GM12878 (cell line): ENCODE results near the gene GNAL. TPM values are rescaled to one million over a fixed set of nuclear protein-coding genes. Genes with fewer than 3 reads are reported as not detected.

Source experiments
- ATAC-seq: fragments of 200-7000 bp; cut with Tn5 transposase; 3 replicates; pipeline ENCODE4 v1.9.1; 2020; ENCODE audit warnings: mild to moderate bottlenecking, moderate library complexity
- BruUV-seq: library from RNA; stranded (reverse); fragments of 400-500 nt; replicated peaks from 2 replicates; lab custom pipeline; 2021; lab: Mats Ljungman, UMichigan
- CTCF ChIA-PET: fragments of 300-600 bp; sonication (Branson Sonifier 250); formaldehyde crosslinking; extraction: SDS; loops from one replicate; lab custom pipeline; 2021; ENCODE audit warnings: inconsistent platforms; lab: Yijun Ruan, JAX
- POLR2A ChIA-PET: fragments of 350-600 bp; formaldehyde crosslinking; extraction: SDS; loops from one replicate; lab custom pipeline; 2021; ENCODE audit warnings: inconsistent platforms; lab: Charles Lee
- RAD21 ChIA-PET: fragments of 300-600 bp; sonication (Branson Sonifier 250); formaldehyde crosslinking; loops from one replicate; lab custom pipeline; 2023; ENCODE audit warnings: antibody characterized with exemption; ENCODE audit not compliant: unreplicated experiment; lab: Charles Lee
- SMC1A ChIA-PET: fragments of 300-600 bp; sonication (Branson Sonifier 250); formaldehyde crosslinking; loops from one replicate; lab custom pipeline; 2023; ENCODE audit not compliant: unreplicated experiment, uncharacterized antibody; lab: Charles Lee
- DNase-seq: peaks from one replicate; pipeline ENCODE4 v3.0.0-alpha.2; 2011; ENCODE audit warnings: low read depth, low spot score
- FAIRE-seq: peaks from 3 replicates; lab custom pipeline; 2011; peaks lifted over from hg19 to GRCh38; lab: Jason Lieb, UNC
- H2AFZ ChIP-seq: 2 replicates; pipeline ENCODE4 v1.6.0; 2011; ENCODE audit warnings: low read depth, low read length, control low read depth; ENCODE audit not compliant: control insufficient read depth
- H3K27ac ChIP-seq: 2 replicates; pipeline ENCODE4 v1.5.1; 2011; ENCODE audit warnings: control low read depth; ENCODE audit not compliant: control insufficient read depth, insufficient read depth
- H3K27me3 ChIP-seq, 2 experiments: replicated peaks in 1 of 2; 2 replicates each; pipeline versions ENCODE4 v1.6.0 to v1.6.1; 2011; ENCODE audit warnings: low read length in 1 of 2; ENCODE audit not compliant: control insufficient read depth in 2 of 2, insufficient read depth in 2 of 2
- H3K36me3 ChIP-seq, 2 experiments: 2 replicates each; pipeline ENCODE4 v1.5.1; 2011; ENCODE audit warnings: low read length in 1 of 2; ENCODE audit not compliant: control insufficient read depth in 2 of 2, insufficient read depth in 2 of 2
- H3K4me1 ChIP-seq: 2 replicates; pipeline ENCODE4 v1.6.1; 2011; ENCODE audit warnings: mild to moderate bottlenecking, low read length, moderate library complexity, mixed read lengths; ENCODE audit not compliant: control insufficient read depth, insufficient read depth
- H3K4me2 ChIP-seq: 2 replicates; pipeline ENCODE4 v1.6.0; 2011; ENCODE audit warnings: control low read depth; ENCODE audit not compliant: control insufficient read depth, insufficient read depth
- H3K4me3 ChIP-seq: fragments of 200-600 bp; sonication (generic); 2 replicates; pipeline ENCODE4 v1.5.1; 2016
- H3K79me2 ChIP-seq: 2 replicates; pipeline ENCODE4 v1.6.0; 2011; ENCODE audit warnings: low read length; ENCODE audit not compliant: control insufficient read depth, insufficient read depth
- H3K9ac ChIP-seq: 2 replicates; pipeline ENCODE4 v1.8.0; 2011; ENCODE audit warnings: low read length, control low read depth, mixed read lengths; ENCODE audit not compliant: control insufficient read depth, insufficient read depth
- H3K9me3 ChIP-seq: replicated peaks from 3 replicates; pipeline ENCODE4 v1.5.1; 2011; ENCODE audit warnings: mild to moderate bottlenecking, low read length; ENCODE audit not compliant: control insufficient read depth, insufficient read depth
- H4K20me1 ChIP-seq: 2 replicates; pipeline ENCODE4 v1.6.0; 2011; ENCODE audit not compliant: control insufficient read depth, insufficient read depth
- ASH2L ChIP-seq: fragments of 300-600, 200-600 bp; sonication (generic); IDR thresholded peaks from 2 replicates; pipeline ENCODE4 v1.6.1; 2017; ENCODE audit warnings: low read depth, mild to moderate bottlenecking, borderline replicate concordance
- BMI1 ChIP-seq: fragments of 450-650 bp; IDR thresholded peaks from 2 replicates; pipeline ENCODE4 v1.6.1; 2016; ENCODE audit warnings: mild to moderate bottlenecking, moderate library complexity, borderline replicate concordance
- CEBPB ChIP-seq, 2 experiments: fragments of 150-350 bp in 1 of 2; IDR thresholded peaks; 2 replicates each; pipeline ENCODE4 v1.6.1; 2012 to 2014; ENCODE audit warnings: low read depth in 2 of 2, low read length in 2 of 2, borderline replicate concordance in 1 of 2, inconsistent platforms in 1 of 2
- CREM ChIP-seq: IDR thresholded peaks from 2 replicates; pipeline ENCODE4 v1.6.1; 2014; ENCODE audit warnings: antibody characterized with exemption, low read depth
- HCFC1 ChIP-seq: fragments of 150-350 bp; IDR thresholded peaks from 2 replicates; pipeline ENCODE4 v1.6.1; 2014; ENCODE audit warnings: low read length
- IRF4 ChIP-seq: IDR thresholded peaks from 2 replicates; pipeline ENCODE4 v1.6.1; 2011; ENCODE audit warnings: low read depth, low read length
- MTA2 ChIP-seq: fragments of 450-650 bp; IDR thresholded peaks from 2 replicates; pipeline ENCODE4 v1.6.1; 2016; ENCODE audit warnings: low read depth, mild to moderate bottlenecking, moderate library complexity
- MTA3 ChIP-seq: IDR thresholded peaks from 2 replicates; pipeline ENCODE4 v1.6.1; 2012; ENCODE audit warnings: low read length, inconsistent platforms, borderline replicate concordance
- NFYB ChIP-seq: IDR thresholded peaks from 2 replicates; pipeline ENCODE4 v1.6.1; 2011; ENCODE audit warnings: low read depth, mild to moderate bottlenecking, low read length, improper control_type of control experiment, moderate library complexity; ENCODE audit not compliant: insufficient read depth
- PML ChIP-seq: IDR thresholded peaks from 2 replicates; pipeline ENCODE4 v1.6.1; 2012; ENCODE audit warnings: low read length, inconsistent platforms
- RBBP5 ChIP-seq: fragments of 200-600 bp; sonication (generic); conservative IDR thresholded peaks from 2 replicates; pipeline ENCODE4 v1.6.1; 2016
- SMAD5 ChIP-seq: IDR thresholded peaks from 2 replicates; pipeline ENCODE4 v1.6.1; 2016; ENCODE audit warnings: antibody characterized with exemption, low read depth
- SMC3 ChIP-seq: IDR thresholded peaks from 2 replicates; pipeline ENCODE4 v1.6.1; 2011; ENCODE audit warnings: low read length, improper control_type of control experiment, borderline replicate concordance
- SREBF1 ChIP-seq: IDR thresholded peaks from 2 replicates; pipeline ENCODE4 v1.6.1; 2012; ENCODE audit warnings: mild to moderate bottlenecking, low read length
- STAT3 ChIP-seq: IDR thresholded peaks from 2 replicates; pipeline ENCODE4 v1.6.1; 2011; ENCODE audit warnings: low read depth, low read length, improper control_type of control experiment
- SUPT20H ChIP-seq: IDR thresholded peaks from 2 replicates; pipeline ENCODE4 v1.6.1; 2011; ENCODE audit warnings: low read depth, mild to moderate bottlenecking, low read length, moderate library complexity, borderline replicate concordance; ENCODE audit not compliant: control insufficient read depth
- TCF12 ChIP-seq: IDR thresholded peaks from 2 replicates; pipeline ENCODE4 v1.6.1; 2011; ENCODE audit warnings: low read depth, mild to moderate bottlenecking, low read length
- WGBS: methylation state at CpG from one replicate; pipeline ENCODE4 v1.1.6; 2016; ENCODE audit warnings: low lambda C conversion rate; ENCODE audit not compliant: insufficient replicate concordance, insufficient coverage; ENCODE audit errors: missing lambda C conversion rate; 5-methylcytosine and 5-hydroxymethylcytosine counted together
- in situ Hi-C: fragments of 300-500 bp; cut with MboI; formaldehyde crosslinking; loops from 9 replicates; pipeline ENCODE4 v1.14.3; 2018; ENCODE audit warnings: mixed read lengths
- intact Hi-C: fragments of 100-400 bp; cut with micrococcal nuclease; formaldehyde crosslinking; loops from one replicate; pipeline ENCODE4 v1.14.2; 2022; ENCODE audit not compliant: unreplicated experiment
- polyA plus RNA-seq, 11 experiments: library from polyadenylated mRNA; depleted of rRNA in 4 of 11; unstranded in 6 of 11; stranded (reverse) in 5 of 11; fragments of >200 nt; fragmentation: Nextera tagmentation in 4 of 11; fragmentation: Illumina TruSeq in 1 of 11; extraction: Ambion mirVana in 4 of 11; extraction: Trizol in 1 of 11; gene quantifications; 1 replicate in 1 of 11; 2 replicates in 10 of 11; pipeline versions ENCODE4 v1.2.1 to v1.2.3, GENCODE V29; 2011 to 2016; ENCODE audit warnings: inconsistent platforms in 2 of 11, missing spikeins in 2 of 11, low read depth in 1 of 11
- total RNA-seq, 4 experiments: library from RNA; depleted of rRNA in 3 of 4; stranded (reverse); fragments of >200 nt in 3 of 4; fragmentation: Illumina TruSeq in 1 of 4; extraction: Trizol in 1 of 4; gene quantifications; 2 replicates each; pipeline versions ENCODE4 v1.2.1 to v1.2.3, GENCODE V29; 2013 to 2021
- TF ChIP-seq, protein P1 (sequence below): fragments of 450-650 bp; IDR thresholded peaks from 2 replicates; pipeline ENCODE4 v1.6.1; 2017; ENCODE audit warnings: low read depth, mild to moderate bottlenecking, moderate library complexity
- TF ChIP-seq, protein P2 (sequence below): fragments of 150-350 bp; IDR thresholded peaks from 2 replicates; pipeline ENCODE4 v1.6.1; 2016; ENCODE audit warnings: low read depth, low read length

GNAL gene
- total and polyA plus RNA-seq, 10 of the 15 experiments (the other 5 are each of a cell fraction or from before 2014, with no cell fraction given): 0.02 to 0.39 (median 0.05) TPM; not detected in 5

DNA sequence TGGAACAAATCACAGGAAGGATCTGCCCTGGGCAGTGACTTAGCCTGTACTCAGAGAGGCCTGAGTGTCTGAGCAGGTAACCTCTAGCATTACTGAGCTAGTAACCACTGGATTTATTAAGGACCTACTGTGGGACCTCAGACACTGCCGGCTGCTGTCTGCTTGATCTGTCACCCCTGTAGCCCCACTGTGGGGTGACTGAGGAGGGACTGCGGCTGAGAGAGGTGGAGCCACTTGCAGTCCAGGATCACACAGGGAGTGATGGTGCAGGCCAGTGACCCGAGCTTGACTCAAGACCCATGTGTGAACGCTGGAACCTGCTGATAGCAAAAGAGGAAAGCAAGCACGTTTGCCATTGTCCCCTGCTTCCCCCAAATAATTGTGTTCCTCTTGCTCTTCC lies 177.7 kb downstream of the GNAL start (continued):
- TF ChIP-seq ASH2L (no peak), SMC3 (no peak)

DNA sequence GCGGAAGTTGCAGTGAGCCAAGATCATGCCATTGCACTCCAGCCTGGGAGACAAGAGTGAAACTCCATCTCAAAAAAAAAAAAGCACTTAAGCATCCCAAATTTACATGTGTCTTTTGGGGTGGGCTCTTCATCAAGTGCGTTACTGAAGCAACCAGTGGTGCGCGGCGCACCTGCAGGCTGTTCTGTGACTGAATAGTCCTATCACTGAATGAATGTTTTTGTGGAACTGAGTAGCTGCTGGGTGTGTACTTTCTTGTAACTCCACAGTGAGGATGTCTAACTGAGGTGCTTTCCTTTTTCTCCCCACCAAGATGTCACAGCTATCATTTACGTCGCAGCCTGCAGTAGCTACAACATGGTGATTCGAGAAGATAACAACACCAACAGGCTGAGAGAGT lies 179.2 kb downstream of the GNAL start:
- FAIRE-seq (no peak), ATAC-seq (no peak), DNase-seq (no peak)
- ChIA-PET CTCF (no interaction called here), POLR2A (no interaction called here), SMC1A (no interaction called here), RAD21 (no interaction called here)
- Histone ChIP-seq H2AFZ (no peak overlapping the region), H3K79me2 (no peaks in the 10 kb centered on the region), H3K4me3 (no peak overlapping the region), H3K9me3 (no peaks in the 10 kb centered on the region), H4K20me1 (no peaks in the 10 kb centered on the region), H3K4me2 (no peak overlapping the region), H3K27ac (no peak overlapping the region), H3K27me3 (no peaks in the 10 kb centered on the region; a peak in 1 of 4 replicates), H3K4me1 (no peaks in the 10 kb centered on the region), H3K36me3 (no peaks in the 10 kb centered on the region), H3K9ac (no peak overlapping the region)
- no TSS peak for BruUV-seq
- WGBS: 35% methylated on average over 8 of the region's 8 CpGs
- in situ Hi-C loops (no loop called here), intact Hi-C loops (no loop called here)
- TF ChIP-seq CREM (no peak), CEBPB (IDR thresholded peaks at IDR 0.05; ENCODE audit: borderline replicate concordance in 1 of 2, low read depth in 2 of 2, low read length in 2 of 2) (no peak), SREBF1 (no peak), SUPT20H (no peak), BMI1 (no peak), PML (no peak), SMAD5 (no peak), HCFC1 (no peak), MTA2 (no peak), IRF4 (no peak), NFYB (no peak), STAT3 (no peak), MTA3 (no peak), RBBP5 (no peak), TCF12 (no peak)
- TF ChIP-seq, protein P1, sequence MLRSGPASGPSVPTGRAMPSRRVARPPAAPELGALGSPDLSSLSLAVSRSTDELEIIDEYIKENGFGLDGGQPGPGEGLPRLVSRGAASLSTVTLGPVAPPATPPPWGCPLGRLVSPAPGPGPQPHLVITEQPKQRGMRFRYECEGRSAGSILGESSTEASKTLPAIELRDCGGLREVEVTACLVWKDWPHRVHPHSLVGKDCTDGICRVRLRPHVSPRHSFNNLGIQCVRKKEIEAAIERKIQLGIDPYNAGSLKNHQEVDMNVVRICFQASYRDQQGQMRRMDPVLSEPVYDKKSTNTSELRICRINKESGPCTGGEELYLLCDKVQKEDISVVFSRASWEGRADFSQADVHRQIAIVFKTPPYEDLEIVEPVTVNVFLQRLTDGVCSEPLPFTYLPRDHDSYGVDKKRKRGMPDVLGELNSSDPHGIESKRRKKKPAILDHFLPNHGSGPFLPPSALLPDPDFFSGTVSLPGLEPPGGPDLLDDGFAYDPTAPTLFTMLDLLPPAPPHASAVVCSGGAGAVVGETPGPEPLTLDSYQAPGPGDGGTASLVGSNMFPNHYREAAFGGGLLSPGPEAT: no peak
- TF ChIP-seq, protein P2, sequence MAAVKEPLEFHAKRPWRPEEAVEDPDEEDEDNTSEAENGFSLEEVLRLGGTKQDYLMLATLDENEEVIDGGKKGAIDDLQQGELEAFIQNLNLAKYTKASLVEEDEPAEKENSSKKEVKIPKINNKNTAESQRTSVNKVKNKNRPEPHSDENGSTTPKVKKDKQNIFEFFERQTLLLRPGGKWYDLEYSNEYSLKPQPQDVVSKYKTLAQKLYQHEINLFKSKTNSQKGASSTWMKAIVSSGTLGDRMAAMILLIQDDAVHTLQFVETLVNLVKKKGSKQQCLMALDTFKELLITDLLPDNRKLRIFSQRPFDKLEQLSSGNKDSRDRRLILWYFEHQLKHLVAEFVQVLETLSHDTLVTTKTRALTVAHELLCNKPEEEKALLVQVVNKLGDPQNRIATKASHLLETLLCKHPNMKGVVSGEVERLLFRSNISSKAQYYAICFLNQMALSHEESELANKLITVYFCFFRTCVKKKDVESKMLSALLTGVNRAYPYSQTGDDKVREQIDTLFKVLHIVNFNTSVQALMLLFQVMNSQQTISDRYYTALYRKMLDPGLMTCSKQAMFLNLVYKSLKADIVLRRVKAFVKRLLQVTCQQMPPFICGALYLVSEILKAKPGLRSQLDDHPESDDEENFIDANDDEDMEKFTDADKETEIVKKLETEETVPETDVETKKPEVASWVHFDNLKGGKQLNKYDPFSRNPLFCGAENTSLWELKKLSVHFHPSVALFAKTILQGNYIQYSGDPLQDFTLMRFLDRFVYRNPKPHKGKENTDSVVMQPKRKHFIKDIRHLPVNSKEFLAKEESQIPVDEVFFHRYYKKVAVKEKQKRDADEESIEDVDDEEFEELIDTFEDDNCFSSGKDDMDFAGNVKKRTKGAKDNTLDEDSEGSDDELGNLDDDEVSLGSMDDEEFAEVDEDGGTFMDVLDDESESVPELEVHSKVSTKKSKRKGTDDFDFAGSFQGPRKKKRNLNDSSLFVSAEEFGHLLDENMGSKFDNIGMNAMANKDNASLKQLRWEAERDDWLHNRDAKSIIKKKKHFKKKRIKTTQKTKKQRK: no peak
